Mesenchymal stem cell (in vitro differentiated cells and primary cell): ENCODE measurements around the gene CCDC150.

Experiments
- DNase-seq: peaks from one replicate; pipeline ENCODE4 v3.0.0-alpha.2; 2013
- H2AFZ ChIP-seq: one replicate; pipeline ENCODE4 v1.6.1; 2013; ENCODE audit warnings: low read depth, mild to moderate bottlenecking, control low read depth, inconsistent platforms, low read length, moderate library complexity
- H2AK5ac ChIP-seq: 2 replicates; pipeline ENCODE4 v1.6.1; 2013; ENCODE audit warnings: low read length, moderate library complexity, mild to moderate bottlenecking, inconsistent platforms; ENCODE audit not compliant: severe bottlenecking
- H2BK120ac ChIP-seq: one replicate; pipeline ENCODE4 v1.6.1; 2013; ENCODE audit warnings: low read depth, mild to moderate bottlenecking, inconsistent platforms, low read length, moderate library complexity
- H2BK12ac ChIP-seq, 2 experiments: one replicate each; pipeline ENCODE4 v1.6.1; 2013; ENCODE audit warnings: inconsistent platforms in 2 of 2, low read length in 2 of 2, mild to moderate bottlenecking in 2 of 2, moderate library complexity in 2 of 2, control low read depth in 1 of 2
- H2BK15ac ChIP-seq: one replicate; pipeline ENCODE4 v1.6.1; 2013; ENCODE audit warnings: mild to moderate bottlenecking, low read depth, inconsistent platforms; ENCODE audit not compliant: poor library complexity, severe bottlenecking
- H2BK5ac ChIP-seq: 2 replicates; pipeline ENCODE4 v1.6.1; 2013; ENCODE audit warnings: low read depth, mild to moderate bottlenecking, low read length, control low read depth, inconsistent platforms; ENCODE audit not compliant: poor library complexity, severe bottlenecking
- H3K14ac ChIP-seq, 2 experiments: one replicate each; pipeline ENCODE4 v1.6.1; 2013; ENCODE audit warnings: inconsistent platforms in 2 of 2, low read length in 2 of 2, control low read depth in 1 of 2, mild to moderate bottlenecking in 1 of 2, moderate library complexity in 1 of 2
- H3K18ac ChIP-seq, 2 experiments: one replicate each; pipeline ENCODE4 v1.6.1; 2013; ENCODE audit warnings: inconsistent platforms in 2 of 2, low read length in 2 of 2, control low read depth in 1 of 2, low read depth in 1 of 2, mild to moderate bottlenecking in 1 of 2
- H3K23ac ChIP-seq, 2 experiments: one replicate each; pipeline ENCODE4 v1.6.1; 2013; ENCODE audit warnings: inconsistent platforms in 2 of 2, low read length in 2 of 2, mild to moderate bottlenecking in 2 of 2, moderate library complexity in 2 of 2, control low read depth in 1 of 2
- H3K27ac ChIP-seq: 2 replicates; pipeline ENCODE4 v1.5.1; 2013; ENCODE audit warnings: mild to moderate bottlenecking, moderate library complexity, low read length, control low read depth, inconsistent platforms; ENCODE audit not compliant: poor library complexity, severe bottlenecking
- H3K27me3 ChIP-seq, 2 experiments: 2 replicates each; pipeline versions ENCODE4 v1.6.1 to v1.7.0; 2013; ENCODE audit warnings: low read length in 2 of 2, mild to moderate bottlenecking in 2 of 2, moderate library complexity in 2 of 2, control low read depth in 1 of 2, inconsistent platforms in 1 of 2; ENCODE audit not compliant: control insufficient read depth in 1 of 2, insufficient read depth in 1 of 2
- H3K36me3 ChIP-seq, 2 experiments: 2 replicates each; pipeline versions ENCODE4 v1.6.1 to v1.7.0; 2013; ENCODE audit warnings: low read length in 2 of 2, control low read depth in 1 of 2, inconsistent platforms in 1 of 2, low read depth in 1 of 2, mild to moderate bottlenecking in 1 of 2; ENCODE audit not compliant: insufficient read depth in 2 of 2, control insufficient read depth in 1 of 2
- H3K4ac ChIP-seq, 2 experiments: one replicate each; pipeline ENCODE4 v1.6.1; 2013; ENCODE audit warnings: inconsistent platforms in 2 of 2, low read length in 2 of 2, mild to moderate bottlenecking in 2 of 2, moderate library complexity in 2 of 2, control low read depth in 1 of 2, low read depth in 1 of 2
- H3K4me1 ChIP-seq: 2 replicates; pipeline ENCODE4 v1.6.1; 2013; ENCODE audit warnings: low read depth, low read length, control low read depth; ENCODE audit not compliant: control insufficient read depth, insufficient read depth
- H3K4me2 ChIP-seq: 2 replicates; pipeline ENCODE4 v1.6.1; 2013; ENCODE audit warnings: low read length, mild to moderate bottlenecking, inconsistent platforms; ENCODE audit not compliant: poor library complexity, severe bottlenecking
- H3K4me3 ChIP-seq, 2 experiments: 2 replicates each; pipeline versions ENCODE4 v1.5.1 to v1.7.0; 2013; ENCODE audit warnings: low read length in 2 of 2, mild to moderate bottlenecking in 2 of 2, control low read depth in 1 of 2, low read depth in 1 of 2; ENCODE audit not compliant: insufficient read depth in 1 of 2
- H3K79me1 ChIP-seq: replicated peaks from 2 replicates; pipeline ENCODE4 v1.6.1; 2013; ENCODE audit warnings: mild to moderate bottlenecking, control low read depth, low read length, inconsistent platforms; ENCODE audit not compliant: poor library complexity, severe bottlenecking
- H3K9ac ChIP-seq: 2 replicates; pipeline ENCODE4 v1.7.0; 2013; ENCODE audit warnings: mild to moderate bottlenecking, low read length, moderate library complexity
- H3K9me3 ChIP-seq: 2 replicates; pipeline ENCODE4 v1.7.0; 2013; ENCODE audit warnings: mild to moderate bottlenecking, low read length; ENCODE audit not compliant: control insufficient read depth
- H4K8ac ChIP-seq: one replicate; pipeline ENCODE4 v1.6.1; 2013; ENCODE audit warnings: inconsistent platforms, mild to moderate bottlenecking, low read length, moderate library complexity
- H4K91ac ChIP-seq: one replicate; pipeline ENCODE4 v1.6.1; 2013; ENCODE audit warnings: mild to moderate bottlenecking, low read length, inconsistent platforms
- WGBS: methylation state at CpG from one replicate; pipeline ENCODE4 v1.1.7; 2013; ENCODE audit warnings: mixed read lengths; 5-methylcytosine and 5-hydroxymethylcytosine counted together

Gene CCDC150

DNA sequence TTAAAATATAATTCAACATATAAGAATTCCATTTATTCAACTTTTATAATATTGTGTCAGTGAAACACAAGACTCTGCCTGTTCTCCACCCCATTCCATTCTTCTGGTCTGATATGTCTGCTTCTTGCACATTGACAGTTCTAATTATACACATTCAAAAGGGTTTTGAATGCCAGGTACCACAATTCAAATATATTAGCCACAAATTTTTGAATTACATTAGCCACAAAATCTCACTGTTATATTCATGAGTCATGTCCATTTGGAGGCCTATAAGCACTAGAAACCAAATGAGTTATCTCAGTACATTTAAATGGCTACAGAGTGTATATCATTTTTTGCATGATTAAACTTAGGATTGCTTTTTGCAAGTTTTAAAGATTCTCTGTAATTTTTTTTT, 72.1 kb downstream of the CCDC150 start:
- no peaks in the 10 kb centered on the region for H3K27me3 ChIP-seq

DNA sequence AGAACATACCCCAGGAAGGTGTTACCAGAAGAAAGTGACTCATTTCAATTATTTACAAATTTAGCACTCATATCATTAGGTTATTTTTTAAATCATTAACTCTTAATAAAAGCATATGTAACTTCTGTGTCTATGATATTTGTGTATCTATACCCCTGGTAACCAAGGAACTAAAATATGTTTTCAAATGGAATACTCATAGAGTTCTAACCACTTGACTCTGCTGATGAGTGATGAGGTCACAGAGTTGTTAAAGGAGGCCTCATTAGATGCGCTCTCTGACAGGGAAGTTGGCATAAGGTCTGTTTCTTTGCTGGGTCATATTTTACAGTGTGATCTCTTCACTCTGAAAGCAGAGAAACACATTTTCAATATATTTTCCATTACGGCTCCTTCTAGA, 73.4 kb downstream of the CCDC150 start:
- no peak overlapping the region for H2BK15ac ChIP-seq
- H3K79me1 ChIP-seq: no peaks in the 10 kb centered on the region
- no peak overlapping the region for H3K14ac ChIP-seq
- H3K27me3 ChIP-seq: no peaks in the 10 kb centered on the region
- no peak overlapping the region for H4K8ac ChIP-seq
- H3K4me3 ChIP-seq: no peak overlapping the region
- WGBS: no CpG with 5 or more reads among the region's 2 CpGs
- no peaks in the 10 kb centered on the region for H3K9me3 ChIP-seq
- no peaks in the 10 kb centered on the region for H3K36me3 ChIP-seq
- H3K4me2 ChIP-seq: no peak overlapping the region
- DNase-seq: no peak
- H3K18ac ChIP-seq: no peak overlapping the region
- H2AK5ac ChIP-seq: no peak overlapping the region
- H2BK5ac ChIP-seq: no peak overlapping the region
- H2AFZ ChIP-seq: no peak overlapping the region
- H3K4ac ChIP-seq: no peak overlapping the region
- no peak overlapping the region for H2BK120ac ChIP-seq
- H4K91ac ChIP-seq: no peak overlapping the region
- H2BK12ac ChIP-seq: no peak overlapping the region
- no peaks in the 10 kb centered on the region for H3K4me1 ChIP-seq
- no peak overlapping the region for H3K27ac ChIP-seq
- no peak overlapping the region for H3K23ac ChIP-seq
- no peak overlapping the region for H3K9ac ChIP-seq

More for the DNA sequence above, 72.1 kb downstream of the CCDC150 start:
- no peak overlapping the region for H4K91ac ChIP-seq
- H4K8ac ChIP-seq: no peak overlapping the region
- no peak overlapping the region for H3K4ac ChIP-seq
- H3K9me3 ChIP-seq: no peaks in the 10 kb centered on the region
- H3K27ac ChIP-seq: no peak overlapping the region
- H2AFZ ChIP-seq: no peak overlapping the region
- no peak overlapping the region for H3K23ac ChIP-seq
- H3K36me3 ChIP-seq: no peaks in the 10 kb centered on the region
- no peaks in the 10 kb centered on the region for H3K79me1 ChIP-seq
- no peak for DNase-seq
- no peak overlapping the region for H3K9ac ChIP-seq
- no peak overlapping the region for H3K18ac ChIP-seq
- H2BK15ac ChIP-seq: no peak overlapping the region
- no peak overlapping the region for H3K14ac ChIP-seq
- no peak overlapping the region for H3K4me3 ChIP-seq
- no peaks in the 10 kb centered on the region for H3K4me1 ChIP-seq
- no peak overlapping the region for H2BK12ac ChIP-seq
- no peak overlapping the region for H2AK5ac ChIP-seq
- no peak overlapping the region for H2BK5ac ChIP-seq
- no peak overlapping the region for H2BK120ac ChIP-seq
- H3K4me2 ChIP-seq: no peak overlapping the region

DNA sequence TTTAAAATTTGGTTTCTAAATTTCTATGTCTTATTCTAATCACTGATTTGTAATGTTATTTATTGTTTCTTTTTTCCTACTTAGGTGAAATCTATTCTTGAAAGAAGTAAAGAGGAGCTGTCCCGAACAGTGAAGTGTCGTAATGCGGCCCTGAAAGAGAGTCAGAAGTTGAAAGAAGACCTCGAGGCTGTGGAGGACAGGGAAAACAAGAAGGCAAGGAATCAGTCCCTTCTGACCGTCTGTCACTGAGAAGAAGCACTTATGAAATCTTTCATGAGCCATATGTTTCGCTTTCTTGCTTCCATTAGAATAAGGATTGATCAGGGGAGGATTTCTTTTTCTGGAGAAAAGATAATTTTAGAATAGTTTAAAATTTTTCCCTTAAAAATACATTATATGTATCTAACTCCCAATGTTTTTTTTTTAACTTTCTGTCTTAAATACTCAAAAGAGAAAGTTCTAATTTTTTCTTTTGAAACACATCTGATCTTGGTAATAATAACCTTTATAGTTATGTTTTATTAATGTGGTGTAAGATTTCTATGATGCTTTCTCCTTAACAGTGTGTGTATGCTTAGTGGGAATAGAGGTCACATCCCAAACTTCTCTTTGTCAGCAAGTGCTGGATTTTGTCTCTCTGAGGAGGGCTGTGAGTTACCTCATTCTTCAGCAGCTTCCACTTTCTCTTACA, 79.0 kb downstream of the CCDC150 start:
- Histone ChIP-seq H3K79me1 (no peaks in the 10 kb centered on the region), H2BK12ac (no peak overlapping the region), H3K4me2 (no peak overlapping the region), H2BK120ac (no peak overlapping the region), H3K18ac (peak overlapping the region in 1 of 2 experiments; percentile 9), H3K14ac (no peak overlapping the region), H3K4ac (no peak overlapping the region), H2AK5ac (peak overlapping the region; percentile 70), H3K27me3 (no peaks in the 10 kb centered on the region), H2BK5ac (peak overlapping the region; percentile 79), H3K23ac (no peak overlapping the region), H4K91ac (no peak overlapping the region), H2BK15ac (no peak overlapping the region), H3K9me3 (no peaks in the 10 kb centered on the region), H3K36me3 (no peaks in the 10 kb centered on the region), H3K4me1 (peaks cover 2% of the 10 kb centered on the region), H3K9ac (peak overlapping the region; percentile 80), H3K4me3 (peak overlapping the region in 1 of 2 experiments; percentile 35), H2AFZ (no peak overlapping the region), H3K27ac (peak overlapping the region; percentile 96), H4K8ac (no peak overlapping the region)
- no peak for DNase-seq
- 80% methylated on average over 5 of the region's 6 CpGs for WGBS

DNA sequence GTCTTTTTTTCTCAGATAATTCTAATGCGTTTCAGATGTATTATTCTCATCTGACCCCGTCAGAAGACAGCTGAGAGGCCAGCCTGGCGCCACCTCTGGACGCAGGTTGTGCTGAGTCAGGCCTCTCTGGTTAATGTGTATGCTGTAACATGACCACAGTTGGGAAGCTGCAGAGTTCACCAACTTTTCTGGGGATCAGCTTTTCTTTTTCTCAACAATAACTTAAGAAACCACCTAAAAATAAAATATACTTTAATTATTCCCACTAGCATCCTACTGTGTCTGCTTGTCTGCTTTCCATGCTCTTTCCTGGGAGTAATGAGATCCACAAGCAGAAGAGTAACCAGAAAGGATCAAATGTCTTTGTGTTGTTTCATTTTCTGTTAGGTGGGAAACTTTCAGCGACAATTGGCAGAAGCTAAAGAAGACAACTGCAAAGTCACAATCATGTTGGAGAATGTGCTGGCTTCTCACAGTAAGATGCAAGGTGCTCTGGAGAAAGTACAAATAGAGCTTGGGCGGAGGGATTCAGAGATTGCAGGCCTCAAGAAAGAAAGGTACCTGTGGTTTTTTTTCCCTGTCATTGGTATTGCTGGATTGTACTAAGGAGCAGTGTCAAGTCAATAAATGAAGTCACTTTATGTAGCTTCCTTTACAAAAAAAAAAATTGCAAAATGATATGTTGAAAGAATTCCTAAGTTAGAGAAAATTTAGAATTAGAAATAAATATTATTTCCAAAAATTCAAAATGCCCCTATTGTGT, 79.8 kb downstream of the CCDC150 start:
- no peak overlapping the region for H3K4me3 ChIP-seq
- peak overlapping the region; percentile 96 for H3K27ac ChIP-seq
- no peaks in the 10 kb centered on the region for H3K27me3 ChIP-seq
- no peak overlapping the region for H2BK15ac ChIP-seq
- no peak overlapping the region for H2BK120ac ChIP-seq
- H3K9me3 ChIP-seq: no peaks in the 10 kb centered on the region
- no peak overlapping the region for H3K4ac ChIP-seq
- 75% methylated on average over 6 of the region's 6 CpGs for WGBS
- no peaks in the 10 kb centered on the region for H3K79me1 ChIP-seq
- H3K4me1 ChIP-seq: peaks cover 2% of the 10 kb centered on the region
- no peak overlapping the region for H2AFZ ChIP-seq
- no peak overlapping the region for H2AK5ac ChIP-seq
- H4K8ac ChIP-seq: no peak overlapping the region
- H3K14ac ChIP-seq: no peak overlapping the region
- H3K9ac ChIP-seq: peak overlapping the region; percentile 80
- no peaks in the 10 kb centered on the region for H3K36me3 ChIP-seq
- no peak overlapping the region for H2BK12ac ChIP-seq
- peak; percentile 56 for DNase-seq
- no peak overlapping the region for H3K23ac ChIP-seq
- peak overlapping the region; percentile 49 for H3K4me2 ChIP-seq
- H4K91ac ChIP-seq: no peak overlapping the region
- H3K18ac ChIP-seq: no peak overlapping the region
- H2BK5ac ChIP-seq: no peak overlapping the region
